Astrocyte of the cerebellum (primary cell): ENCODE data around the gene LIMA1.

Source experiments
- DNase-seq: peaks from one replicate; pipeline ENCODE4 v3.0.0-alpha.2; 2011; ENCODE audit warnings: low read depth
- H3K4me3 ChIP-seq: 2 replicates; pipeline ENCODE4 v1.5.1; 2011; ENCODE audit warnings: mild to moderate bottlenecking, low read depth, low read length, moderate library complexity
- in situ Hi-C: cut with HindIII; loops from 2 replicates; pipeline ENCODE4 v1.10.0; 2017; ENCODE audit warnings: low sequenced_read_pairs
- TF ChIP-seq, protein P1 (sequence below): IDR thresholded peaks from 2 replicates; pipeline ENCODE4 v1.5.1; 2012; ENCODE audit warnings: low read length, low read depth, moderate library complexity, mild to moderate bottlenecking; ENCODE audit errors: missing control alignments

LIMA1 gene

GRCh38 chr12:50212071-50212467 lies 71.3 kb downstream of the LIMA1 start:
- no peak for DNase-seq
- TF ChIP-seq, protein P1, sequence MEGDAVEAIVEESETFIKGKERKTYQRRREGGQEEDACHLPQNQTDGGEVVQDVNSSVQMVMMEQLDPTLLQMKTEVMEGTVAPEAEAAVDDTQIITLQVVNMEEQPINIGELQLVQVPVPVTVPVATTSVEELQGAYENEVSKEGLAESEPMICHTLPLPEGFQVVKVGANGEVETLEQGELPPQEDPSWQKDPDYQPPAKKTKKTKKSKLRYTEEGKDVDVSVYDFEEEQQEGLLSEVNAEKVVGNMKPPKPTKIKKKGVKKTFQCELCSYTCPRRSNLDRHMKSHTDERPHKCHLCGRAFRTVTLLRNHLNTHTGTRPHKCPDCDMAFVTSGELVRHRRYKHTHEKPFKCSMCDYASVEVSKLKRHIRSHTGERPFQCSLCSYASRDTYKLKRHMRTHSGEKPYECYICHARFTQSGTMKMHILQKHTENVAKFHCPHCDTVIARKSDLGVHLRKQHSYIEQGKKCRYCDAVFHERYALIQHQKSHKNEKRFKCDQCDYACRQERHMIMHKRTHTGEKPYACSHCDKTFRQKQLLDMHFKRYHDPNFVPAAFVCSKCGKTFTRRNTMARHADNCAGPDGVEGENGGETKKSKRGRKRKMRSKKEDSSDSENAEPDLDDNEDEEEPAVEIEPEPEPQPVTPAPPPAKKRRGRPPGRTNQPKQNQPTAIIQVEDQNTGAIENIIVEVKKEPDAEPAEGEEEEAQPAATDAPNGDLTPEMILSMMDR: no peak
- H3K4me3 ChIP-seq: no peak overlapping the region
- in situ Hi-C loops: no loop called here

DNA sequence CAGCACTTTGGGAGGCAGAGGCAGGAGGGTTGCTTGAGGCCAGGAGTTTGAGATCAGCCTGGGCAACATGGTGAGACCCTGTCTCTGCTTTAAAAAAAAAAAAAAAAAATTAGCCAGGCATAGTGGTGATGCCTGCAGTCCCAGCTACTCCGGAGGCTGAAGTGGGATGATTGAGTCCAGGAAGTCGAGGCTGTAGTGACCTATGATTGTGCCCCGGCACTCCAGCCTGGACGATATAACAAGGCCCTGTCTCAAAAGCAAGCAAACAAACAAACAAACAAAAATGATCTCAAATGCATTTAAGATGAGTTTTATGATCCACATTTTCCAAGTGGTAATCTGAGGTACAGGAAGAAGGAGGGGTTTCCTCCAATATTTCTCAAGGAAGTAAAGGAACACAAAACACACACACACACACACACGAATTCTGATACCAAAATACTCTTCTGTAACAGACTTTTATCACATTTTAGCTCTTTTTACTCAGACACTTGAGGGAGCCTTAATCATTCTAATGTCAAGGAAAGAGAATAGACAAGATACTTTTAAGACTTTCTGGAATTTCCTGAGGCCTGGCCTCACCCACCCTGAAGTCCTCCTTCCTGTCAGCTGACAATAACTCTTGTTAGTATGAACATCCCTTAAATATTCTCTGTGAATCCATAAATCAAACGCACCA lies 71.8 kb downstream of the LIMA1 start:
- no peak for DNase-seq
- TF ChIP-seq, protein P1: no peak
- no peak overlapping the region for H3K4me3 ChIP-seq
- in situ Hi-C loops: no loop called here

DNA sequence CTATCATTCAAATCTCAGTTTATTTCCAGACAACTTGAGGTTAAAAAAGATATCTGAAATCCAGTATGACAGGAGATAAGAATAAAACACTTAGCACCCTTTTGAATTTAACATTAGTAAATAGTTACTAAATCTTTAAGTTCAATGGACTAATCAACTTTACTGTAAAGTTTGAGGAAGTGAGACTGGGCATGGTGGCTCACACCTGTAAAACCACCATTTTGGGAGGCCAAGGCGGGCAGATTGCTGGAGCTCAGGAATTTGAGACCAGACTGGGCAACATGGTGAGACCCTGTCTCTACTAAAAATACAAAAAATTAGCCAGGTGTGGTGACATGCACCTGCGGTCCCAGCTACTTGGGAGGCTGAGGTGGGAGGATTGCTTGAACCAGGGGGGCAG lies 75.9 kb downstream of the LIMA1 start:
- in situ Hi-C loops: no loop called here
- no peak for DNase-seq
- H3K4me3 ChIP-seq: no peak overlapping the region
- TF ChIP-seq, protein P1: no peak

- no peak overlapping the region for H3K4me3 ChIP-seq
- in situ Hi-C loops: no loop called here
- no peak for DNase-seq
- TF ChIP-seq, protein P1: no peak
Observed at GRCh38 chr12:50205648-50206047, 77.7 kb downstream of the LIMA1 start.

GRCh38 chr12:50203691-50204090 lies 79.6 kb downstream of the LIMA1 start:
- TF ChIP-seq, protein P1: no peak
- DNase-seq: no peak
- in situ Hi-C loops: no loop called here
- no peak overlapping the region for H3K4me3 ChIP-seq

DNA sequence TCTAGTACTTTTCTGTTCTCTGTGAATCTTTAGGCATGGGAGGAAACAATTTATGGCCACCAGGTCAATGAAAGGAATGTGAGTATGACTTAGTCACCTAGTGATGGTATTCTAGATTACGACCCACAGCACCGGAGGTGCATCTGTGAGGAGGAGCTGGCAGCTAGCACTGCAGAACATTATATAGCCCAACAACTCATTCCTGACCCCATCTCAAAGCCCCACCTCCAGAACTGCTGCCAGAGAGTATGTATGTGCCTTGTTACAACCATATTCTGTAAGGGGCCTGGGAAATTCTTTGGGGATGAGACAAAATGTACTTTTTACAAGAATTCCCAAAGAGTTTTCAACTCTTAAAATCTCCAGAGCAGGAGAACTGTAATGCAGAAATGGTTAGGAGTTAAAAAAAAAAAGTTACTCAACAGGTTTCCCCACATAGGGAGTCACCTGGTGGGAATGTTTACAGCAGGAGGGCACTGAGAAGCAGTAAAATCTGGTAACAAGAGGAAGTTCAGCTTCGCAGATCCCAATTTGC lies 81.3 kb downstream of the LIMA1 start:
- in situ Hi-C loops: no loop called here
- H3K4me3 ChIP-seq: no peak overlapping the region
- TF ChIP-seq, protein P1: no peak
- DNase-seq: no peak
